Measurements from ENCODE around the gene PPP2R5B.

DNA sequence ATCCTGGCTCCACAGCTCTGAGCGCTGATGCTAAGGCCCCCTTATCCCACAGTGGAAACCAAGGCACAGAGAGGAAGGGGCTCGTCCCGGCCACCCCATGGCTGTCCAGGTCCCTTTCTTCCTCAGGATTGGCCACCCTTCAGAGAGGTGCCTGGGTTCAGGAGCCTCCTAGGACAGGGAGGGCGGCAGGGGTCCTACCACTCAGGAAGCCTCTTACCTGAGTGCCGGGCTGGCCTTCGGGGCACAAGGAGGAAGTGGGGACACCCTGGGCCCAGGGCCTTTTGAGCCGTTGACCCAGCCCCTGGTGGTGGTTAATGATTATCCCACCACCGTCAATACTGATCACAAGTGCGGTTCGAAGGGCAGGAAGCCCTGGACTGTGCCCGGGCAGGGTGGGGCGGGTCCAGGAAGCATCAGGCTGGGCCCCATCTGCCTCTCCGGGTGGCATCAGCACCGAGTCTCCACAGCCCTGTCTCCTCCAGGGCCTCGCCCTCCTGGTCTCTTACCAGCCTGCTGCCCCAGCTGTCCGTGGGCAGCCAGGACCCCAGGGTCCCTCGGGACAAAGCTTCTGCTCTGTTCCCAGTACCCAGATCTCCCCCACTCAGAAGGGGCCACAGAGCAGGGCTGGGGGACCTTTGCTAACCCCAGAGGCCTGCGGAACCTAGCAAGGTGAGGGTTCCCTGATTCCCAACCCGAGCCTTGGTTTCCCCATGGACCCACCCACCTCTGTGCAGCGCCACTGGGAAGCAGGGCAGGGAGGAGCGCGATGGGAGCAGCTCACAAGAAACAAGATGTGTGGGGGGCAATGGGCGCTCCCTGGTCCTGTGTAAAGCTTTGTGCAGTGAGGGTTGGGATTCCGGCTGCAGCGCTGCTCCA lies 31.1 kb upstream of the PPP2R5B start:
- TF ChIP-seq, protein P1, sequence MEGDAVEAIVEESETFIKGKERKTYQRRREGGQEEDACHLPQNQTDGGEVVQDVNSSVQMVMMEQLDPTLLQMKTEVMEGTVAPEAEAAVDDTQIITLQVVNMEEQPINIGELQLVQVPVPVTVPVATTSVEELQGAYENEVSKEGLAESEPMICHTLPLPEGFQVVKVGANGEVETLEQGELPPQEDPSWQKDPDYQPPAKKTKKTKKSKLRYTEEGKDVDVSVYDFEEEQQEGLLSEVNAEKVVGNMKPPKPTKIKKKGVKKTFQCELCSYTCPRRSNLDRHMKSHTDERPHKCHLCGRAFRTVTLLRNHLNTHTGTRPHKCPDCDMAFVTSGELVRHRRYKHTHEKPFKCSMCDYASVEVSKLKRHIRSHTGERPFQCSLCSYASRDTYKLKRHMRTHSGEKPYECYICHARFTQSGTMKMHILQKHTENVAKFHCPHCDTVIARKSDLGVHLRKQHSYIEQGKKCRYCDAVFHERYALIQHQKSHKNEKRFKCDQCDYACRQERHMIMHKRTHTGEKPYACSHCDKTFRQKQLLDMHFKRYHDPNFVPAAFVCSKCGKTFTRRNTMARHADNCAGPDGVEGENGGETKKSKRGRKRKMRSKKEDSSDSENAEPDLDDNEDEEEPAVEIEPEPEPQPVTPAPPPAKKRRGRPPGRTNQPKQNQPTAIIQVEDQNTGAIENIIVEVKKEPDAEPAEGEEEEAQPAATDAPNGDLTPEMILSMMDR (conservative IDR thresholded peaks at IDR 0.05 in 1 of 2, IDR thresholded peaks at IDR 0.05 in 1 of 2; ENCODE audit: extremely low read depth in 1 of 2, insufficient read depth in 1 of 2, low read depth in 1 of 2, low read length in 2 of 2), result no peak
- TF ChIP-seq EZH2 (IDR thresholded peaks at IDR 0.05; ENCODE audit: borderline replicate concordance, low read length), result no peak

Data from mammary epithelial cell (primary cell).